ENCODE data around the gene PPP1R26. TPM values are rescaled to one million over a fixed set of nuclear protein-coding genes. Genes with fewer than 3 reads are reported as not detected.
"Not testable (repeated sequence)": the region's sequence is repeated elsewhere in the genome, so short reads cannot be mapped to it uniquely, and the experiment has no call there.

The PPP1R26 gene
- total RNA-seq, 1 donor from 2014 or later = 19.5 TPM

- DNase-seq = no peak
Measured at GRCh38 chr9:135522931-135523330, 43.3 kb downstream of the PPP1R26 start.

GRCh38 chr9:135523521-135524129 lies 44.0 kb downstream of the PPP1R26 start:
- DNase-seq = no peak

GRCh38 chr9:135524130-135524861 lies 44.7 kb downstream of the PPP1R26 start:
- no peak for DNase-seq

GRCh38 chr9:135525241-135526088 lies 45.9 kb downstream of the PPP1R26 start:
- no peak for DNase-seq

GRCh38 chr9:135526089-135526729 lies 46.6 kb downstream of the PPP1R26 start:
- no peak for DNase-seq

GRCh38 chr9:135526730-135527571 lies 47.4 kb downstream of the PPP1R26 start:
- no peak for DNase-seq

GRCh38 chr9:135528842-135529435 lies 49.4 kb downstream of the PPP1R26 start:
- DNase-seq = not testable (repeated sequence)

GRCh38 chr9:135530146-135530545 lies 50.6 kb downstream of the PPP1R26 start:
- no peak for DNase-seq

GRCh38 chr9:135531096-135531495 lies 51.5 kb downstream of the PPP1R26 start:
- DNase-seq = no peak

GRCh38 chr9:135533113-135533512 lies 53.5 kb downstream of the PPP1R26 start:
- DNase-seq = peak; percentile 8

GRCh38 chr9:135533674-135534073 lies 54.1 kb downstream of the PPP1R26 start:
- DNase-seq = no peak

- DNase-seq = not testable (repeated sequence)
Measured at GRCh38 chr9:135534192-135534711, 54.7 kb downstream of the PPP1R26 start.

GRCh38 chr9:135534826-135535225 lies 55.2 kb downstream of the PPP1R26 start:
- DNase-seq = not testable (repeated sequence)

- not testable (repeated sequence) for DNase-seq
Measured at GRCh38 chr9:135535631-135536030, 56.0 kb downstream of the PPP1R26 start.

GRCh38 chr9:135536216-135536615 lies 56.6 kb downstream of the PPP1R26 start:
- no peak for DNase-seq

Other genes with a start within 250 kb of the PPP1R26 start
- 9.4 TPM for gene MRPS2, start 20.9 kb downstream of the PPP1R26 start, total RNA-seq
- gene LCN1, start 41.7 kb downstream of the PPP1R26 start, total RNA-seq = 373 TPM
- gene OBP2A, start 66.3 kb downstream of the PPP1R26 start, total RNA-seq = not detected
- gene PAEP, start 82.0 kb downstream of the PPP1R26 start, total RNA-seq = not detected
- not detected for gene GLT6D1, start 159.8 kb downstream of the PPP1R26 start, total RNA-seq
- gene LCN9, start 183.5 kb downstream of the PPP1R26 start, total RNA-seq = not detected
- not detected for gene SOHLH1, start 219.7 kb downstream of the PPP1R26 start, total RNA-seq
- 2.8 TPM for gene KCNT1, start 222.4 kb downstream of the PPP1R26 start, total RNA-seq

Measured in tongue (tissue), 2 donors.